SK-N-SH treated with all-trans-retinoic acid at 6 μM for 48 hours (cell line): ENCODE measurements around the gene ZKSCAN4.

Source experiments
- ATAC-seq: fragments of 200-7000 bp; cut with Tn5 transposase; 3 replicates; pipeline ENCODE4 v1.9.1; 2020; ENCODE audit warnings: mild to moderate bottlenecking, moderate library complexity
- BACH2 ChIP-seq: fragments of 250-450 bp; sonication (Bioruptor Pico); IDR thresholded peaks from 2 replicates; pipeline ENCODE4 v1.9.0; 2021; ENCODE audit warnings: mild to moderate bottlenecking, borderline replicate concordance
- CSDC2 ChIP-seq: fragments of 250-450 bp; sonication (Bioruptor Pico); IDR thresholded peaks from 2 replicates; pipeline ENCODE4 v1.5.0; 2020; ENCODE audit warnings: mild to moderate bottlenecking, moderate library complexity
- CSRNP3 ChIP-seq: fragments of 250-450 bp; sonication (Bioruptor Pico); IDR thresholded peaks from 2 replicates; pipeline ENCODE4 v1.5.1; 2021; ENCODE audit warnings: mild to moderate bottlenecking, moderate library complexity
- ESRRG ChIP-seq: fragments of 250-450 bp; sonication (Bioruptor Pico); IDR thresholded peaks from 2 replicates; pipeline ENCODE4 v1.6.1; 2021; ENCODE audit warnings: mild to moderate bottlenecking
- GLIS3 ChIP-seq: fragments of 250-450 bp; sonication (Bioruptor Pico); IDR thresholded peaks from 2 replicates; pipeline ENCODE4 v1.5.0; 2020; ENCODE audit warnings: mild to moderate bottlenecking, moderate library complexity
- ISL1 ChIP-seq: fragments of 250-450 bp; sonication (Bioruptor Pico); IDR thresholded peaks from 2 replicates; pipeline ENCODE4 v2.1.2; 2022; ENCODE audit warnings: mild to moderate bottlenecking, moderate library complexity
- PATZ1 ChIP-seq: fragments of 250-450 bp; sonication (Bioruptor Pico); IDR thresholded peaks from 2 replicates; pipeline ENCODE4 v1.8.0; 2020; ENCODE audit warnings: mild to moderate bottlenecking, moderate library complexity, borderline replicate concordance
- PPARA ChIP-seq: fragments of 250-450 bp; sonication (Bioruptor Pico); IDR thresholded peaks from 2 replicates; pipeline ENCODE4 v1.5.0; 2020; ENCODE audit warnings: mild to moderate bottlenecking, borderline replicate concordance
- RARB ChIP-seq: fragments of 250-450 bp; sonication (Bioruptor Pico); IDR thresholded peaks from 2 replicates; pipeline ENCODE4 v1.8.0; 2021; ENCODE audit warnings: mild to moderate bottlenecking, moderate library complexity
- SNAI2 ChIP-seq: fragments of 250-450 bp; sonication (Bioruptor Pico); IDR thresholded peaks from 2 replicates; pipeline ENCODE4 v1.5.0; 2020; ENCODE audit warnings: mild to moderate bottlenecking, moderate library complexity
- TCF4 ChIP-seq: fragments of 250-450 bp; sonication (Bioruptor Pico); IDR thresholded peaks from 2 replicates; pipeline ENCODE4 v1.8.0; 2021; ENCODE audit warnings: mild to moderate bottlenecking, moderate library complexity, borderline replicate concordance
- TOX ChIP-seq: fragments of 250-450 bp; sonication (Bioruptor Pico); IDR thresholded peaks from 2 replicates; pipeline ENCODE4 v1.8.0; 2021; ENCODE audit warnings: mild to moderate bottlenecking, moderate library complexity, borderline replicate concordance
- TSHZ2 ChIP-seq: fragments of 250-450 bp; sonication (Bioruptor Pico); IDR thresholded peaks from 2 replicates; pipeline ENCODE4 v1.5.0; 2020; ENCODE audit warnings: mild to moderate bottlenecking, moderate library complexity
- ZC3H10 ChIP-seq: fragments of 250-450 bp; sonication (Bioruptor Pico); IDR thresholded peaks from 2 replicates; pipeline ENCODE4 v1.5.1; 2021; ENCODE audit warnings: mild to moderate bottlenecking, moderate library complexity
- ZFP3 ChIP-seq: fragments of 250-450 bp; sonication (Bioruptor Pico); IDR thresholded peaks from 2 replicates; pipeline ENCODE4 v1.5.0; 2020; ENCODE audit warnings: mild to moderate bottlenecking, moderate library complexity
- ZFP30 ChIP-seq: fragments of 450-650 bp; formaldehyde crosslinking; IDR thresholded peaks from 2 replicates; pipeline ENCODE4 v1.5.0; 2022; ENCODE audit warnings: mild to moderate bottlenecking, moderate library complexity
- ZNF565 ChIP-seq: fragments of 450-650 bp; formaldehyde crosslinking; conservative IDR thresholded peaks from 2 replicates; pipeline ENCODE4 v1.5.0; 2020; ENCODE audit warnings: low read depth, mild to moderate bottlenecking, moderate library complexity
- ZNF70 ChIP-seq: fragments of 450-650 bp; formaldehyde crosslinking; IDR thresholded peaks from 2 replicates; pipeline ENCODE4 v1.5.0; 2020; ENCODE audit warnings: mild to moderate bottlenecking, moderate library complexity
- ZNF8 ChIP-seq: fragments of 450-650 bp; formaldehyde crosslinking; IDR thresholded peaks from 2 replicates; pipeline ENCODE4 v1.5.0; 2020; ENCODE audit warnings: mild to moderate bottlenecking, moderate library complexity
- TF ChIP-seq, protein P1 (sequence below): fragments of 250-450 bp; sonication (Bioruptor Pico); IDR thresholded peaks from 2 replicates; pipeline ENCODE4 v1.8.0; 2021; ENCODE audit warnings: low read depth, mild to moderate bottlenecking, moderate library complexity, borderline replicate concordance
- TF ChIP-seq, protein P2 (sequence below): fragments of 250-450 bp; sonication (Bioruptor Pico); IDR thresholded peaks from 2 replicates; pipeline ENCODE4 v1.5.1; 2020; ENCODE audit warnings: low read depth, mild to moderate bottlenecking, moderate library complexity

Gene ZKSCAN4

GRCh38 chr6:28232785-28233184 lies 19.3 kb downstream of the ZKSCAN4 start:
- TF ChIP-seq SNAI2 (CRISPR knock-in tag) (no peak), TCF4 (CRISPR knock-in tag) (no peak), GLIS3 (CRISPR knock-in tag) (no peak), CSRNP3 (CRISPR knock-in tag) (no peak), ZNF565 (CRISPR knock-in tag) (no peak), ZFP30 (CRISPR knock-in tag) (no peak), ESRRG (CRISPR knock-in tag) (no peak), RARB (CRISPR knock-in tag) (no peak), ZNF8 (no peak), PPARA (CRISPR knock-in tag) (no peak), ZFP3 (CRISPR knock-in tag) (no peak), ZNF70 (CRISPR knock-in tag) (no peak), BACH2 (CRISPR knock-in tag) (no peak), TOX (CRISPR knock-in tag) (no peak), PATZ1 (no peak), CSDC2 (CRISPR knock-in tag) (no peak)
- TF ChIP-seq, protein P1, sequence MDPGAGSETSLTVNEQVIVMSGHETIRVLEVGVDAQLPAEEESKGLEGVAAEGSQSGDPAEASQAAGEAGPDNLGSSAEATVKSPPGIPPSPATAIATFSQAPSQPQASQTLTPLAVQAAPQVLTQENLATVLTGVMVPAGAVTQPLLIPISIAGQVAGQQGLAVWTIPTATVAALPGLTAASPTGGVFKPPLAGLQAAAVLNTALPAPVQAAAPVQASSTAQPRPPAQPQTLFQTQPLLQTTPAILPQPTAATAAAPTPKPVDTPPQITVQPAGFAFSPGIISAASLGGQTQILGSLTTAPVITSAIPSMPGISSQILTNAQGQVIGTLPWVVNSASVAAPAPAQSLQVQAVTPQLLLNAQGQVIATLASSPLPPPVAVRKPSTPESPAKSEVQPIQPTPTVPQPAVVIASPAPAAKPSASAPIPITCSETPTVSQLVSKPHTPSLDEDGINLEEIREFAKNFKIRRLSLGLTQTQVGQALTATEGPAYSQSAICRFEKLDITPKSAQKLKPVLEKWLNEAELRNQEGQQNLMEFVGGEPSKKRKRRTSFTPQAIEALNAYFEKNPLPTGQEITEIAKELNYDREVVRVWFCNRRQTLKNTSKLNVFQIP (CRISPR knock-in tag), result no peak
- TF ChIP-seq, protein P2, sequence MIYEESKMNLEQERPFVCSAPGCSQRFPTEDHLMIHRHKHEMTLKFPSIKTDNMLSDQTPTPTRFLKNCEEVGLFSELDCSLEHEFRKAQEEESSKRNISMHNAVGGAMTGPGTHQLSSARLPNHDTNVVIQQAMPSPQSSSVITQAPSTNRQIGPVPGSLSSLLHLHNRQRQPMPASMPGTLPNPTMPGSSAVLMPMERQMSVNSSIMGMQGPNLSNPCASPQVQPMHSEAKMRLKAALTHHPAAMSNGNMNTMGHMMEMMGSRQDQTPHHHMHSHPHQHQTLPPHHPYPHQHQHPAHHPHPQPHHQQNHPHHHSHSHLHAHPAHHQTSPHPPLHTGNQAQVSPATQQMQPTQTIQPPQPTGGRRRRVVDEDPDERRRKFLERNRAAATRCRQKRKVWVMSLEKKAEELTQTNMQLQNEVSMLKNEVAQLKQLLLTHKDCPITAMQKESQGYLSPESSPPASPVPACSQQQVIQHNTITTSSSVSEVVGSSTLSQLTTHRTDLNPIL (CRISPR knock-in tag), result no peak
- ATAC-seq, result no peak

DNA sequence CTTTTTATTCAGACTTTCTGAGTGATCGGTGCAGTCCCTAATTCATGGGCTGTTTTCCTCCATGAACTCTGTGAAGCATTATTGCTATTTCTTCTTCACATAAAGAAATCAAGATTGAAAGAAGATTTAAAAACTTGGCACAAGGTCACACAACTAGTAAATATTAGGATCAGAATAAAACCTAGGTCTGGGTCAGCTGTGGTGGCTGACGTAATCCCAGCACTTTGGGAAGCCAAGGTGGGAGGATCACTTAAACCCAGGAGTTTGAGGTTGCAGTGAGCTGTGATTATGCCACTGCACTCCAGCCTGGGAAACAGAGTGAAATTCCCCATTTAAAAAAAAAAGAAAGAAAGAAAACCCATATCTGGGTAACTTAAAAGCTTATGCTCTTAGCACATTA lies 25.6 kb downstream of the ZKSCAN4 start:
- TF ChIP-seq, protein P2 (CRISPR knock-in tag), result no peak
- TF ChIP-seq PATZ1 (no peak), ZFP3 (CRISPR knock-in tag) (no peak), TSHZ2 (CRISPR knock-in tag) (no peak), ISL1 (CRISPR knock-in tag) (no peak), PPARA (CRISPR knock-in tag) (no peak), ZFP30 (CRISPR knock-in tag) (no peak), TCF4 (CRISPR knock-in tag) (no peak), RARB (CRISPR knock-in tag) (no peak), ZC3H10 (CRISPR knock-in tag) (no peak)
- TF ChIP-seq, protein P1 (CRISPR knock-in tag), result no peak
- ATAC-seq, result no peak
